ENCODE data around the gene LENEP. TPM values are rescaled to one million over a fixed set of nuclear protein-coding genes. Genes with fewer than 3 reads are reported as not detected.

Gene LENEP
- total RNA-seq, 1 experiment from 2014 or later = 0.50 TPM

DNA sequence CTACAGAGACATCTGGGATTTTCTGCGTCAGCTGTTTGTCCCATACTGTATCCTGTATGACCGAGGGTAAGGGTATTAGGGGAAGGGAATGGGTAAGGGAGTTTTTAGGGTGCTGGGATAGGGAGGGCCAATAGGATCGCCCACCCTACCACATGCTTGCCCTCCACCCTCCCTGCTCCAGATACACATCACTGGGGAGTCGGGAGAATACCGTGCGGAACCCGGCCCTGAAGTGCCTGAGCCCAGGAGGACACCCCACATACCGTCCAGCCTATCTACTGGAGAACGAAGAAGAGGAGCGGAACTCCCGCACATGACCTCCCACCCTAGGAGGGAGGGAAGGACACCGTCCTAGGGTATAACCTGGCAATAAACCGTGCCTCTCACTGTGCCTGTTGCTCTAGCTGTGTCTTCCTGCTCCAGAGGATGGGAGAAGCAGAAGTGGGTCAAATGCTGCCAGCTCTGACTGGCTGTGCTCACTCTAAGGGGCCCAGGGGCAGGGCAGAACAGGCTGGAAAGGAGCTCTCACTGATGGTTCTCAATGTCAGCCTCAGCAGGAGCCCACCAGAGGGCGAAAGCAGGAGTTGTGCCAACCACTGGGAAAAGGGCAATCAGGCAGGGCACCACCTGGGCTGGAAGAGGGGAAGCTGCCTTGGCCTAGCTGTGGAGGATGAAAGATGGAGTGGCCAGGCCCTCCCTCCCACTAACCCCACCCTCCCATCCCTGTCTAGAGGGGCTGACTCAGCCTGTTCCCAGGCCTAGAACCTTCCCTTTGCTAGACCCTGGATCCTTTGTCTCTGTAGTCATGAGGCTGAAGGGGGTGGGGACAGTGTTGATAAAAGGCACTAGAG, 440 bp upstream of the LENEP start:
- CTCF ChIA-PET = interaction anchor here (0.6 to 1.8 kb wide), 9 partner anchors 10 to 69 kb away, joined by 3 to 6 read pairs (median 3); partner anchors contain the start of genes FLAD1 and PMVK
- intact Hi-C loops (cut with micrococcal nuclease; ENCODE audit: unreplicated experiment) = no loop called here
- H3K9me3 ChIP-seq = no peaks in the 10 kb centered on the region
- H3K4me3 Mint-ChIP-seq (ENCODE audit: unreplicated experiment) = no peak overlapping the region
- peak in 1 of 2 experiments; percentile 36 for TF ChIP-seq CTCF (IDR thresholded peaks at IDR 0.05; ENCODE audit: insufficient read depth in 1 of 2, low read depth in 1 of 2, low read length in 1 of 2, severe bottlenecking in 1 of 2, unreplicated experiment in 1 of 2)
- no peaks in the 10 kb centered on the region for H3K9me3 Mint-ChIP-seq (ENCODE audit: unreplicated experiment)
- no peak overlapping the region for H3K27ac Mint-ChIP-seq (ENCODE audit: unreplicated experiment)
- peak in 1 of 2 experiments; percentile 30 for DNase-seq
- H3K36me3 ChIP-seq (ENCODE audit: control insufficient read depth, insufficient read depth, low read length) = peaks cover 6% of the 10 kb centered on the region
- no peaks in the 10 kb centered on the region for H3K27me3 ChIP-seq (replicated peaks; ENCODE audit: control insufficient read depth, insufficient read depth, low read length)
- H3K4me1 ChIP-seq = 0 out of 2 replicates have a peak, but pooled peaks cover 7% of the 10 kb centered on the region
- no peaks in the 10 kb centered on the region for H3K27me3 Mint-ChIP-seq (ENCODE audit: insufficient read depth, unreplicated experiment)
- no TSS peak for BruUV-seq (replicated peaks)
- no peak overlapping the region for H3K4me3 ChIP-seq (ENCODE audit: low read depth, low read length)
- POLR2A ChIA-PET = interaction anchor here (0.9 to 1.5 kb wide), 4 partner anchors 8 to 32 kb away, joined by 3 to 14 read pairs (median 4); partner anchors contain the start of genes CKS1B, FLAD1 and PYGO2
- H3K4me1 Mint-ChIP-seq (ENCODE audit: low read depth, unreplicated experiment) = peaks cover 15% of the 10 kb centered on the region
- H3K36me3 Mint-ChIP-seq (ENCODE audit: insufficient read depth, unreplicated experiment) = peaks cover 29% of the 10 kb centered on the region

- no peaks in the 10 kb centered on the region for H3K27me3 ChIP-seq (replicated peaks; ENCODE audit: control insufficient read depth, insufficient read depth, low read length)
Observed at GRCh38 chr1:154994269-154994587, 842 bp downstream of the LENEP start.

More at GRCh38 chr1:154994269-154994587, 842 bp downstream of the LENEP start:
- CTCF ChIA-PET = interaction anchor here (0.6 to 1.8 kb wide), 7 partner anchors 11 to 1031 kb away, joined by 3 to 8 read pairs (median 6); partner anchors contain the start of genes FLAD1, PBXIP1, PYGO2 and SLC39A1
- no TSS peak for BruUV-seq (replicated peaks)
- POLR2A ChIA-PET = interaction anchor here (1.2 to 1.5 kb wide), 3 partner anchors 11 to 33 kb away, joined by 6 to 14 read pairs (median 7); partner anchors contain the start of genes CKS1B, FLAD1 and PYGO2
- intact Hi-C loops (cut with micrococcal nuclease; ENCODE audit: unreplicated experiment) = no loop called here
- TF ChIP-seq CTCF (IDR thresholded peaks at IDR 0.05; ENCODE audit: insufficient read depth in 1 of 2, low read depth in 1 of 2, low read length in 1 of 2, severe bottlenecking in 1 of 2, unreplicated experiment in 1 of 2) = no peak
- peaks cover 21% of the 10 kb centered on the region for H3K36me3 Mint-ChIP-seq (ENCODE audit: insufficient read depth, unreplicated experiment)
- Histone ChIP-seq H3K36me3 (ENCODE audit: control insufficient read depth, insufficient read depth, low read length) (peaks cover 3% of the 10 kb centered on the region; the same call in 1 of the 2 replicates), H3K4me1 (0 out of 2 replicates have a peak, but pooled peaks cover 11% of the 10 kb centered on the region), H3K9me3 (no peaks in the 10 kb centered on the region), H3K4me3 (ENCODE audit: low read depth, low read length) (no peak overlapping the region)
- H3K4me3 Mint-ChIP-seq (ENCODE audit: unreplicated experiment) = no peak overlapping the region
- no peaks in the 10 kb centered on the region for H3K27me3 Mint-ChIP-seq (ENCODE audit: insufficient read depth, unreplicated experiment)
- H3K27ac Mint-ChIP-seq (ENCODE audit: unreplicated experiment) = peak overlapping the region; percentile 48
- no peak for DNase-seq
- no peaks in the 10 kb centered on the region for H3K9me3 Mint-ChIP-seq (ENCODE audit: unreplicated experiment)
- H3K4me1 Mint-ChIP-seq (ENCODE audit: low read depth, unreplicated experiment) = peaks cover 26% of the 10 kb centered on the region

Measured in Caco-2 (cell line).